H1 (cell line): ENCODE measurements around the gene WDR3. TPM values are rescaled to one million over a fixed set of nuclear protein-coding genes. Genes with fewer than 3 reads are reported as not detected.

ENCODE experiments used
- EGR1 ChIP-seq: IDR thresholded peaks from 2 replicates; pipeline ENCODE4 v1.6.1; 2011; ENCODE audit warnings: low read depth, low read length, borderline replicate concordance
- FOSL1 ChIP-seq: IDR thresholded peaks from 2 replicates; pipeline ENCODE4 v1.6.1; 2011; ENCODE audit warnings: mild to moderate bottlenecking, low read depth, low read length, moderate library complexity; ENCODE audit not compliant: insufficient read depth
- RNF2 ChIP-seq: fragments of 200-900, 300-1000 bp; sonication (generic); IDR thresholded peaks from 2 replicates; pipeline ENCODE4 v1.7.1; 2016; ENCODE audit warnings: borderline replicate concordance, low read depth, mild to moderate bottlenecking, antibody characterized with exemption, low read length; ENCODE audit not compliant: poor library complexity, severe bottlenecking; ENCODE audit errors: missing control alignments
- RXRA ChIP-seq: IDR thresholded peaks from 2 replicates; pipeline ENCODE4 v1.6.1; 2011; ENCODE audit warnings: low read depth, mild to moderate bottlenecking, low read length, moderate library complexity; ENCODE audit not compliant: insufficient read depth
- SIRT6 ChIP-seq: IDR thresholded peaks from one replicate; pipeline ENCODE4 v1.7.1; 2012; ENCODE audit warnings: low read length, inconsistent platforms
- polyA plus RNA-seq, 7 experiments: library from polyadenylated mRNA; depleted of rRNA in 3 of 7; stranded (reverse) in 5 of 7; unstranded in 2 of 7; fragments of >200 nt in 5 of 7; fragments of 200-250 nt in 2 of 7; gene quantifications; 1 replicate in 5 of 7; 2 replicates in 1 of 7; 4 replicates in 1 of 7; pipeline versions ENCODE4 v1.2.1 to v1.2.3, GENCODE V29; 2011 to 2013; ENCODE audit warnings: missing spikeins in 2 of 7, mixed read lengths in 2 of 7
- total RNA-seq: library from RNA; stranded (reverse); fragmentation: NEBNext Ultra II Directional; extraction: Animal tissue kit (Norgen Biotek cat#: 25700); gene quantifications from 2 replicates; pipeline ENCODE4 v1.2.1, GENCODE V29; 2021
- TF ChIP-seq, protein P1 (sequence below), 3 experiments: IDR thresholded peaks; 1 replicate in 2 of 3; 2 replicates in 1 of 3; pipeline versions ENCODE4 v1.5.1 to v1.6.1; 2011; ENCODE audit warnings: low read length in 3 of 3, mild to moderate bottlenecking in 3 of 3, inconsistent platforms in 2 of 3, low read depth in 1 of 3, moderate library complexity in 1 of 3; ENCODE audit not compliant: insufficient read depth in 1 of 3; ENCODE audit errors: control extremely low read depth in 1 of 3

Gene WDR3
- total and polyA plus RNA-seq, 2 of the 8 experiments (the other 6 are each of a cell fraction or from before 2014, with no cell fraction given) = 18.2 to 67.9 TPM

DNA sequence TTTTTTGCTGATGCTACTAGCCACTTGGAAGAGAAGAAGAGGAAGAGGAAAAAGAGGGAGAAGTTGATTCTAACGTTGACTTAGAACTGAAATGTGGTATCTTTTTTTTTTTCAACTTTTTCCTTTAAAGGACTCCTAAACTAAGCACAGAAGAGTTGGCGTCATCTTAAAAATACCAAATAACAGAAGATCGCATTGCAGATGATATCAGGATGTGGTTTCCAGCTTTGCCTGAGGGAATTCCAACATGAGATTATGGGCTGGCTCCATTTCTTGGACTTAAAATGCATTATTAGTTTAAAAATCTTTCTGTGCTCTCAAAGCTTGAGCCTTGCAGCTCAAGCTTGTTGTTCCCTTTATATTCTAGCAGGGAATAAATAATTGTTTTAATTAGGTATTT is 29.8 kb downstream of the WDR3 start (continued):
- TF ChIP-seq FOSL1 (no peak), RXRA (no peak), EGR1 (no peak), SIRT6 (no peak), RNF2 (no peak)
- TF ChIP-seq, protein P1, sequence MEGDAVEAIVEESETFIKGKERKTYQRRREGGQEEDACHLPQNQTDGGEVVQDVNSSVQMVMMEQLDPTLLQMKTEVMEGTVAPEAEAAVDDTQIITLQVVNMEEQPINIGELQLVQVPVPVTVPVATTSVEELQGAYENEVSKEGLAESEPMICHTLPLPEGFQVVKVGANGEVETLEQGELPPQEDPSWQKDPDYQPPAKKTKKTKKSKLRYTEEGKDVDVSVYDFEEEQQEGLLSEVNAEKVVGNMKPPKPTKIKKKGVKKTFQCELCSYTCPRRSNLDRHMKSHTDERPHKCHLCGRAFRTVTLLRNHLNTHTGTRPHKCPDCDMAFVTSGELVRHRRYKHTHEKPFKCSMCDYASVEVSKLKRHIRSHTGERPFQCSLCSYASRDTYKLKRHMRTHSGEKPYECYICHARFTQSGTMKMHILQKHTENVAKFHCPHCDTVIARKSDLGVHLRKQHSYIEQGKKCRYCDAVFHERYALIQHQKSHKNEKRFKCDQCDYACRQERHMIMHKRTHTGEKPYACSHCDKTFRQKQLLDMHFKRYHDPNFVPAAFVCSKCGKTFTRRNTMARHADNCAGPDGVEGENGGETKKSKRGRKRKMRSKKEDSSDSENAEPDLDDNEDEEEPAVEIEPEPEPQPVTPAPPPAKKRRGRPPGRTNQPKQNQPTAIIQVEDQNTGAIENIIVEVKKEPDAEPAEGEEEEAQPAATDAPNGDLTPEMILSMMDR (IDR thresholded peaks at IDR 0.05; ENCODE audit: control extremely low read depth in 1 of 3, insufficient read depth in 1 of 3, low read depth in 1 of 3, low read length in 3 of 3) = no peak
